ENCODE results near the gene TFF1.
A peak's percentile ranks its signal among the peaks of the same experiment; 100 is the strongest.

The TFF1 gene

DNA sequence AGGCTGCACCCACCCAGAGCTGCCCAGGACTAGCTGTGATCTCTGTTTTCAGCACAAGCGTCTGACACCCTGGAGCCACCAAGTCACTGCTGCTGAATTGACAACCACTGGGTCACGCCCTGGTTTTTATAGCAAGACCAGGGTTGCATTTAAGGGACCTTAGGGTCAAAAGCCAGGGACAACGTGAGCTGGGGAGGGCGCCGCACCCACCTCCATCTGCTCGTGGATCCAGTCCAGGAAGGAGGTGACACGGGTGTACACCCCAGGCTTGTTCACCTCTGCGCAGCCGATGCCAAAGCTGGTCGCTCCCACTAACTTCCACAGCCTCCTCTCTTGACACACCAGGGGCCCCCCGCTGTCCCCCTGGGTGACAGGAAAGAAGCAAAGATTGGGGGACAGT is 9.2 kb upstream of the TFF1 start:
- Histone ChIP-seq H3K9me3 (replicated peaks in 1 of 11) (peaks cover 0 to under 1% (median 0%) of the 10 kb centered on the region in 11 experiments; a peak in 1 of 22 replicates), H4K20me1 (no peaks in the 10 kb centered on the region), H3K9ac (no peak overlapping the region), H3K36me3 (no peaks in the 10 kb centered on the region), H3K4me2 (peak overlapping the region in 1 of 11 experiments; percentile 12; a peak in 2 of 22 replicates), H3K4me3 (no peak overlapping the region), H3K27ac (no peak overlapping the region), H3K4me1 (peaks cover 30 to 71% (median 60%) of the 10 kb centered on the region in 10 experiments), H3K27me3 (peaks cover 0 to 3% (median 0%) of the 10 kb centered on the region in 11 experiments; a peak in 1 of 22 replicates)
- TF ChIP-seq Cebpa-rat (IDR thresholded peaks at IDR 0.05): no peak

DNA sequence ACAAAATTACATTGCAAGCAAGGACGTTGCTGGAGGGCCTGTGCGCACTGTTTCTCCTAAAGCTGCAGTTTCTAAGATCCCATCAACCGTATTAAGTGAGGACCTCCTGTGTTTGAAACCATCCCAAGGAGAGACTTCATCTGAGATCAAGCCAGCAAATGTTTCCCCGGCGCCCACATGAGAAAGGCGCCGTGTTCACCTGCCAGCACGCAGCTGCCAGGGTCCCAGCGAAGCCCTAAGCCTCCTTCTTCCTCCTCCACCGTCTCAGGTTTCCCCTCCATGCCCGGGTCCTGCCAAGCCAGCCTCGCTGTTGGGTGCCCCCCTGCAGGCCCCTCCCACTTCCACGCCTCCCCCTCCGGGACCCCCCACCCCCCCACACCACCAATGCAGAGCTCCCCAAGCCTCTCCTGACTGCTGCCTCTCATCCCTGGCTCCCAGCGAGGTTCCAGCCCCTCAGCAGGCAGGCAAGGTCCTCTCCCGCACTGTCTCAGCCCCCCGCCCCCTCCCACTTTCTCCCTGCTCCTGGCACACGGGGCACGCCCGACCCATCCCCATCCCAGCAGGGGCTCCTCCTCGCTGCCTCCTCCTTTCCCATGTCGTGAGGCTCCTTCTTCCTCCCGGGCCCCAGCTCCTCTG is 8.6 kb upstream of the TFF1 start:
- no peak overlapping the region for H3K27ac ChIP-seq
- H3K4me1 ChIP-seq: peaks cover 26 to 71% (median 60%) of the 10 kb centered on the region in 10 experiments
- no peak for TF ChIP-seq Cebpa-rat (IDR thresholded peaks at IDR 0.05)
- no peaks in the 10 kb centered on the region for H4K20me1 ChIP-seq
- H3K4me2 ChIP-seq: peak overlapping the region in 2 of 11 experiments; percentile 12 to 82; a peak in 2 of 22 replicates
- no peaks in the 10 kb centered on the region for H3K36me3 ChIP-seq
- no peaks in the 10 kb centered on the region for H3K9me3 ChIP-seq (replicated peaks in 1 of 11)
- peaks cover 0 to 3% (median 0%) of the 10 kb centered on the region in 11 experiments; a peak in 1 of 22 replicates for H3K27me3 ChIP-seq
- H3K4me3 ChIP-seq: no peak overlapping the region
- no peak overlapping the region for H3K9ac ChIP-seq

DNA sequence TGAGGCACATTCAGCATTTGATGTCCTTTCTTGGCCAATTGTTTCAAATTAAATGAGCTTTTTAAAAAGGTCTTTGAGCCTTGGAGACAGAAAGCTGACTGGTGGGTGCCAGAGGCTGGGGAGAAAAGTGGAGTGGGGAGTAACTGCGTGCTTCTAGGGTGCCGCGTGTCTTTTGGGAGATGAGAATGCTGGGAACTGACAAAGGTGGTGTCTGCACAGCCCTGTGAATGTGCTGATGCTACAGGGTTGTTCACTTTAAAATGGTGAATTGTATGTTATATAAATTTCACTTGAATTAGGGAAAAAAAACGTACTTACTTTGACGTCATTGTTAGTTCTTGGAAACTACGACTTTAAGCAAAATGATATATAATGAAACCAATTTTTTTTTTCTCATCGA is 8.1 kb upstream of the TFF1 start:
- Histone ChIP-seq H3K36me3 (no peaks in the 10 kb centered on the region), H3K27me3 (peaks cover 0 to 3% (median 0%) of the 10 kb centered on the region in 11 experiments; a peak in 1 of 22 replicates), H3K4me3 (no peak overlapping the region), H4K20me1 (no peaks in the 10 kb centered on the region), H3K9me3 (replicated peaks in 1 of 11) (no peaks in the 10 kb centered on the region), H3K4me2 (peak overlapping the region in 8 of 11 experiments; percentile 74 to 91 (median 84); a peak in 12 of 22 replicates), H3K27ac (no peak overlapping the region), H3K4me1 (peaks cover 21 to 71% (median 59%) of the 10 kb centered on the region in 10 experiments), H3K9ac (no peak overlapping the region)
- no peak for TF ChIP-seq Cebpa-rat (IDR thresholded peaks at IDR 0.05)

DNA sequence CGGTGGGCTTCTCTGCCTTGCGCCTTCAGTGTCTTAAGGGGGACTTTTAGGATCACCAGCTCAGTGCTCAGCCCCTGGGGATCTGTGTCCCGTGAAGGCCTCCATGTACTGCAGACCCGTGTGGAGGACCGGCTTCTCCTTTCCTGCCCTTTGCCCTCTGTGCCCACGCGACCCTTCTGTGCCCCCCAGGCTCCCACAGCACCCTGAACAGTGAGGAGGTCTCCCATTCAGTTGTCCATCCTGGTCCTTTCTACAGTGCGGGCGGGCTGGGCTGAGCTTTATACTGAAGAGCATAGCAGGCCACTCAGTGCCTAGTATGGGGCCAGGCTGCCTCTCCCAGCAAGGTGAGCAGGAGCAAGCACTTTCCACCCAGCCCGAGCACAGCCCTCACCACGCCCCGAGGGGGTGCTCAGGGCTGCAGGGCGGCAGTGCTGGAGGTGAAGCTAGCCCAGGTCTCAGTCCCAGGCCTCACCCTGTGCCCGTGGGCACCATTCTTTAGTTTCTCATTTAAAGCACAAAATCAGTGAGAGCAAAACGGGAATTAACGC is 7.6 kb upstream of the TFF1 start:
- Histone ChIP-seq H4K20me1 (no peaks in the 10 kb centered on the region), H3K4me1 (peaks cover 16 to 68% (median 56%) of the 10 kb centered on the region in 10 experiments), H3K9me3 (replicated peaks in 1 of 11) (no peaks in the 10 kb centered on the region), H3K36me3 (no peaks in the 10 kb centered on the region), H3K4me2 (peak overlapping the region; percentile 66 to 91 (median 81)), H3K9ac (peak overlapping the region in 3 of 11 experiments; percentile 8 to 59 (median 29); a peak in 4 of 22 replicates), H3K27ac (peak overlapping the region in 5 of 11 experiments; percentile 1 to 68 (median 56); a peak in 6 of 22 replicates), H3K4me3 (no peak overlapping the region), H3K27me3 (peaks cover 0 to 3% (median 0%) of the 10 kb centered on the region in 11 experiments; a peak in 1 of 22 replicates)
- no peak for TF ChIP-seq Cebpa-rat (IDR thresholded peaks at IDR 0.05)

DNA sequence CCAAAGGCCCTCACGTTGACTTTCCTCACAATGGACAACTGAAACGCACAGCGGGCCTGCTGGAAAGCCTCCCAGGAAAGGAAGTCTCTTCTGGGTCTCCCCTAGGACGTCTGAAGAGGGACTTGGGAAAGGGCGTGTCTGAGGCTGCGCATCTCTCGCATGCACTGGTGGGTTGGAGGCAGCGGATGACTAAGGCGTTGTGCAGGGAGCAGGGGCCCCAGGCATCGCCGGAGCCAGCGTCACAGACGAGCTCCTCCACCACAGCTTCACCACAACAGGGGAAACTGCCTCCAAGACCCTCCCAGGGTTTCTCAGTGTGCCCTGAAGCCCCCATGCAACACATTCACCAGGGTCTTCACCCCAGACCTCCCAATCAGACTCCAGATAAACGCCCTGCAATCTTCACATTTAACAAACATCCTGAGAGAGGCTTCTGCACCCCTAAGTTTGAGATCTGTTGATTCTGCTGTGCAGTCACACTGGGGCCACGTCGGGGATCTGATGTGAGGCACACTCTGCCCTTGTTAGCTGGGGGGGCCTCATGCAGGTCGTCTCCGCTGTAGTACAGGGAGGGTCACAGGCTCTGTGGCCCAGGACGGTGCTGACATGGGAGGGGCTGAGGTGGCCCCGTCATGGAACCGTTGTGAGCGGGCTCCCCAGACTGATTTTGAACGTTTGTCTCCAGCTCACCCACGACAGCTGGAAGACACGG is 7.0 kb upstream of the TFF1 start:
- Histone ChIP-seq H3K9me3 (replicated peaks in 1 of 11) (no peaks in the 10 kb centered on the region), H3K27me3 (peaks cover 0 to 3% (median 0%) of the 10 kb centered on the region in 11 experiments; a peak in 1 of 22 replicates), H3K27ac (peak overlapping the region in 6 of 11 experiments; percentile 9 to 68 (median 56); a peak in 9 of 22 replicates), H3K36me3 (no peaks in the 10 kb centered on the region), H3K4me3 (peak overlapping the region in 2 of 10 experiments; percentile 21 to 27; a peak in 2 of 20 replicates), H4K20me1 (no peaks in the 10 kb centered on the region), H3K9ac (peak overlapping the region in 5 of 11 experiments; percentile 1 to 59 (median 32); a peak in 7 of 22 replicates), H3K4me2 (peak overlapping the region; percentile 66 to 91 (median 81)), H3K4me1 (peaks cover 15 to 62% (median 52%) of the 10 kb centered on the region in 10 experiments)
- TF ChIP-seq Cebpa-rat (IDR thresholded peaks at IDR 0.05): no peak

DNA sequence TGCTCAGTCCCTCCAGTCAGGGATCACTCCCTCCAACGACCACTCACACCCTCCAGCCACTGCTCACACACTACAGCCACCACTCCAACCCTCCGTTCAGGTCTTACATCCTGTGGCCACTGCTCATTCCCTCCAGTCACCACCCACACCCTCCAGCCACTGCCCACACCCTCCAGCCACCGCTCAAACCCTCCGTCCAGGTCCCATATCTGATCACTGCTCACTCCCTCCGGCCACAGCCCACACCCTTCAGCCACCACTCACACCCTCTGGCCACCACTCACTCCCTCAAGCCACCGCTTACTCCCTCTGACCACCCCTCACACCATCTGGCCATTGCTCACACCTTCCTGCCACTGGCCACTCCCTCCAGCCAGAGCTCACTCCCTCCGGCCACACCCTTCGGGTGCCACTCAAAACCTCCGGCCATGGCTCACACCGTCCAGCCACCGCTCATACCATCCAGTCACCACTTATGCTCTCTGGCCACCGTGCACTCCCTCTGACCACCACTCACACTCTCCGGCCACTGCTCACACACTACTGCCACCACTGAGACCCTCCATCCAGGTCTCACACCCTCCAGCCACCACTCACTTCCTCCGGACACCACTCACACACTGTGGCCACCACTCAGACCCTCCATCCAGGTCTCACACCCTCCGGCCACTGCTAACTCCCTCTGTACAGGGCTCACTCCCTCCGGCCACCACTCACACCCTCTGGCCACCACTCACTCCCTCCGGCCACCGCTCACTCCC is 4.7 kb upstream of the TFF1 start:
- H4K20me1 ChIP-seq: no peaks in the 10 kb centered on the region
- H3K27me3 ChIP-seq: peaks cover 0 to 3% (median 0%) of the 10 kb centered on the region in 11 experiments; a peak in 1 of 22 replicates
- no peak for TF ChIP-seq Cebpa-rat (IDR thresholded peaks at IDR 0.05)
- H3K36me3 ChIP-seq: no peaks in the 10 kb centered on the region
- no peak overlapping the region; a peak in 1 of 22 replicates for H3K9ac ChIP-seq
- H3K27ac ChIP-seq: peak overlapping the region in 4 of 11 experiments; percentile 28 to 61 (median 48); a peak in 6 of 22 replicates
- peaks cover 15 to 78% (median 55%) of the 10 kb centered on the region in 10 experiments for H3K4me1 ChIP-seq
- no peak overlapping the region for H3K4me3 ChIP-seq
- no peaks in the 10 kb centered on the region for H3K9me3 ChIP-seq (replicated peaks in 1 of 11)
- H3K4me2 ChIP-seq: peak overlapping the region in 7 of 11 experiments; percentile 32 to 91 (median 82); a peak in 14 of 22 replicates

DNA sequence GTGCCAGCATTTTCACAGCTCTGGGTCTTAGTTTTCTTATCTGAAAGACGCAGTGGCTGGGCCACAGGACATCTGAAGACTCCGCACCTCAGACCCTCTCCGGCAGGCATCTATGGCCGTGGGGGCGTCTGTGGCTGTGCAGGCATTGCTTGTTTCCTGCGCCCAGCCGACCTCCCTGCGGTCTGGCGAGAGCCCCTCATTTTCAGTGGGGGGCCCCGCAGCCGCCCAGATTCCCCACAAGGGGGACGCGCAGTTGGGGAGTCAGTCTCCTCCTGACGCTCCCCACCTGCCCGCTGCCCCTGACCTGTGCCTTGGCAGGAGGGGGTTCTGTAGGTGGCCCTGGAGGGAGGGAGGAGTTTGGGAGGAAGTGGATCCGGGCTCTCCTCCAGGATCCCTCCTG is 3.5 kb upstream of the TFF1 start:
- no peak overlapping the region for H3K4me3 ChIP-seq
- peak overlapping the region in 9 of 11 experiments; percentile 10 to 91 (median 74); a peak in 16 of 22 replicates for H3K4me2 ChIP-seq
- H3K27ac ChIP-seq: peak overlapping the region in 3 of 11 experiments; percentile 4 to 53 (median 43); a peak in 3 of 22 replicates
- H3K9ac ChIP-seq: peak overlapping the region in 2 of 11 experiments; percentile 15 to 44; a peak in 2 of 22 replicates
- no peaks in the 10 kb centered on the region; a peak in 1 of 22 replicates for H4K20me1 ChIP-seq
- H3K4me1 ChIP-seq: peaks cover 15 to 80% (median 65%) of the 10 kb centered on the region in 10 experiments
- no peaks in the 10 kb centered on the region for H3K9me3 ChIP-seq (replicated peaks in 1 of 11)
- H3K27me3 ChIP-seq: peaks cover 0 to 3% (median 0%) of the 10 kb centered on the region in 11 experiments; a peak in 1 of 22 replicates
- no peaks in the 10 kb centered on the region for H3K36me3 ChIP-seq
- TF ChIP-seq Cebpa-rat (IDR thresholded peaks at IDR 0.05): no peak
